Trophoblast cell (in vitro differentiated cells and primary cell): ENCODE measurements around the gene USF2.

Source experiments
- DNase-seq, 2 donors: peaks; one replicate each; pipeline ENCODE4 v3.0.0-alpha.2; 2016
- H2AFZ ChIP-seq: 2 replicates; pipeline ENCODE4 v1.6.1; 2013; ENCODE audit warnings: low read length, moderate library complexity, mild to moderate bottlenecking; ENCODE audit not compliant: insufficient read depth, poor library complexity
- H2AK5ac ChIP-seq: 2 replicates; pipeline ENCODE4 v1.6.1; 2013; ENCODE audit warnings: mild to moderate bottlenecking, low read length
- H2BK120ac ChIP-seq: 2 replicates; pipeline ENCODE4 v1.6.1; 2013; ENCODE audit warnings: low read length, mild to moderate bottlenecking, moderate library complexity; ENCODE audit not compliant: insufficient read depth, poor library complexity
- H2BK12ac ChIP-seq: 2 replicates; pipeline ENCODE4 v1.6.1; 2013; ENCODE audit warnings: mild to moderate bottlenecking, low read length, moderate library complexity
- H2BK5ac ChIP-seq: 2 replicates; pipeline ENCODE4 v1.6.1; 2013; ENCODE audit warnings: low read length, low read depth, moderate library complexity, mild to moderate bottlenecking; ENCODE audit not compliant: poor library complexity
- H3K14ac ChIP-seq: 2 replicates; pipeline ENCODE4 v1.6.1; 2013; ENCODE audit warnings: mild to moderate bottlenecking, low read length
- H3K18ac ChIP-seq: 2 replicates; pipeline ENCODE4 v1.6.1; 2013; ENCODE audit warnings: mild to moderate bottlenecking, low read length
- H3K23ac ChIP-seq: 2 replicates; pipeline ENCODE4 v1.6.1; 2013; ENCODE audit warnings: low read length
- H3K27ac ChIP-seq: 2 replicates; pipeline ENCODE4 v1.5.1; 2013; ENCODE audit warnings: low read depth, mild to moderate bottlenecking, inconsistent platforms, low read length, moderate library complexity
- H3K27me3 ChIP-seq: 2 replicates; pipeline ENCODE4 v1.6.1; 2013; ENCODE audit warnings: inconsistent platforms, mild to moderate bottlenecking, low read length, moderate library complexity; ENCODE audit not compliant: insufficient read depth
- H3K36me3 ChIP-seq, 2 experiments: 1 replicate in 1 of 2; 2 replicates in 1 of 2; pipeline ENCODE4 v1.6.1; 2013; ENCODE audit warnings: low read length in 2 of 2, mild to moderate bottlenecking in 2 of 2, moderate library complexity in 1 of 2; ENCODE audit not compliant: insufficient read depth in 2 of 2, control insufficient read depth in 1 of 2
- H3K4ac ChIP-seq: 2 replicates; pipeline ENCODE4 v1.6.1; 2013; ENCODE audit warnings: low read depth, mild to moderate bottlenecking, low read length, moderate library complexity
- H3K4me1 ChIP-seq, 2 experiments: 1 replicate in 1 of 2; 2 replicates in 1 of 2; pipeline ENCODE4 v1.6.1; 2013; ENCODE audit warnings: low read length in 2 of 2, mild to moderate bottlenecking in 2 of 2, moderate library complexity in 1 of 2; ENCODE audit not compliant: insufficient read depth in 2 of 2, control insufficient read depth in 1 of 2
- H3K4me2 ChIP-seq: 2 replicates; pipeline ENCODE4 v1.6.1; 2013; ENCODE audit warnings: inconsistent platforms, mild to moderate bottlenecking, low read length, moderate library complexity
- H3K4me3 ChIP-seq: 2 replicates; pipeline ENCODE4 v1.5.1; 2013; ENCODE audit warnings: mild to moderate bottlenecking, low read depth, low read length, inconsistent platforms
- H3K79me1 ChIP-seq: one replicate; pipeline ENCODE4 v1.6.1; 2013; ENCODE audit warnings: low read length
- H3K79me2 ChIP-seq: 2 replicates; pipeline ENCODE4 v1.6.1; 2013; ENCODE audit warnings: low read length, mild to moderate bottlenecking; ENCODE audit not compliant: control insufficient read depth, insufficient read depth, poor library complexity
- H3K9ac ChIP-seq: 2 replicates; pipeline ENCODE4 v1.6.1; 2013; ENCODE audit warnings: mild to moderate bottlenecking, low read length
- H3K9me3 ChIP-seq: 2 replicates; pipeline ENCODE4 v1.6.1; 2013; ENCODE audit warnings: low read depth, mild to moderate bottlenecking, control low read depth, inconsistent platforms, low read length; ENCODE audit not compliant: insufficient read depth
- H4K12ac ChIP-seq: 2 replicates; pipeline ENCODE4 v1.6.1; 2013; ENCODE audit warnings: low read depth, mild to moderate bottlenecking, low read length, moderate library complexity
- H4K8ac ChIP-seq: 2 replicates; pipeline ENCODE4 v1.6.1; 2013; ENCODE audit warnings: low read depth, mild to moderate bottlenecking, low read length, moderate library complexity
- H4K91ac ChIP-seq: one replicate; pipeline ENCODE4 v1.6.1; 2013; ENCODE audit warnings: low read depth, mild to moderate bottlenecking, low read length, moderate library complexity
- WGBS: extraction: QIAGEN DNeasy Blood & Tissue Kit; methylation state at CpG from one replicate; pipeline ENCODE4 v1.1.7; 2013; ENCODE audit warnings: missing lambda C conversion rate; ENCODE audit not compliant: insufficient read length, insufficient coverage; ENCODE audit errors: extremely low coverage; 5-methylcytosine and 5-hydroxymethylcytosine counted together

Gene USF2

GRCh38 chr19:35317464-35318043 is 48.8 kb downstream of the USF2 start:
- Histone ChIP-seq H3K18ac (no peak overlapping the region), H3K4me2 (no peak overlapping the region), H4K12ac (no peak overlapping the region), H3K14ac (no peak overlapping the region), H2AFZ (no peak overlapping the region), H2BK12ac (no peak overlapping the region), H3K23ac (no peak overlapping the region), H3K9me3 (no peaks in the 10 kb centered on the region), H3K9ac (no peak overlapping the region), H3K4ac (no peak overlapping the region), H3K27ac (no peak overlapping the region), H3K36me3 (no peaks in the 10 kb centered on the region), H2BK5ac (no peak overlapping the region), H3K79me2 (no peaks in the 10 kb centered on the region), H3K4me1 (peaks cover 0 to 5% of the 10 kb centered on the region in 2 experiments), H4K8ac (no peak overlapping the region), H2AK5ac (no peak overlapping the region), H3K4me3 (no peak overlapping the region), H3K27me3 (no peaks in the 10 kb centered on the region), H2BK120ac (no peak overlapping the region), H3K79me1 (no peaks in the 10 kb centered on the region), H4K91ac (no peak overlapping the region)
- no peak for DNase-seq
- WGBS, result no CpG with 5 or more reads among the region's 7 CpGs

DNA sequence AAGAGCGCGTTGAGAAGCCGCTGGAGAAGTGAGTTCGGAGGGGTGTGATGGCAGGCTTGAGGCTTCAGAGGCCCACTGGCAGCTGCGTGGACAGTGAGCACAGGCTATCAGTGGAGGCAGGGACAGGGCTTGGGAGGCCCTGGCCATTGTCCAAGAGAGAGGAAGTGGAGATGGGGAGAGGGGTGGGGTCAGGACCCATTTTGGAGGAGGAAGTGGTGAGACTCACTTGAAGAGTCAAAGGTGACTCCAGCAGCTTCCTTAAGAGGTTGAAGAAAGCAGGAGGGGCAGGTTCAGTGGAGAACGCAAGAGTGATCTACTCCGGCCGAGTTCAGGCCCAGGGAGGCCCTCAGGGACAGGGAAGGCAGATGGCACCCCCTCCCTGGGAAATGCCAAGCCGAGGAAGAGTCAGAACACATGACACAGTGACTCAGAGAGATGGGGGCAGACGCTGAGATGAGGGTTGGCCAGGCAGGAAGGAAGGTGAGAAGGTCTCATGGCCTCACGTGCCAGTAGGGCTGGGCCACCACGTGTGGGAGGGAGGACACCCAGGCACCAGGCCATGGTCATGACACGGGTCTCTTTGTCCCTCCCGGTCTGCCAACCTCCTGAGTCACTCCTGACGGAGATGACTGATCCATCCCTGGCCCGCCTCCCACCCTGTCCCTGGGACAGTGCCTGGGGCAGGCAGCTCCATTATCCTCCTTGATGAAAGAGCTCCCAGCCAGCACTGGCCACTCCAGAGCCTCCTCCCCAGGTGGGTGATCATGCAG is 50.1 kb downstream of the USF2 start:
- Histone ChIP-seq H3K4me2 (no peak overlapping the region), H3K4me3 (no peak overlapping the region), H4K91ac (no peak overlapping the region), H3K79me1 (no peaks in the 10 kb centered on the region), H2BK12ac (no peak overlapping the region), H2AK5ac (no peak overlapping the region), H3K27me3 (no peaks in the 10 kb centered on the region), H2AFZ (no peak overlapping the region), H3K9me3 (no peaks in the 10 kb centered on the region), H3K79me2 (no peaks in the 10 kb centered on the region), H3K9ac (no peak overlapping the region), H3K4ac (no peak overlapping the region), H2BK5ac (no peak overlapping the region), H4K8ac (no peak overlapping the region), H3K18ac (no peak overlapping the region), H3K27ac (no peak overlapping the region), H3K36me3 (no peaks in the 10 kb centered on the region), H4K12ac (no peak overlapping the region), H3K14ac (no peak overlapping the region), H3K4me1 (peaks cover 0 to 5% of the 10 kb centered on the region in 2 experiments), H3K23ac (no peak overlapping the region), H2BK120ac (no peak overlapping the region)
- peak; percentile 98 to 99 for DNase-seq
- WGBS, result no CpG with 5 or more reads among the region's 16 CpGs

DNA sequence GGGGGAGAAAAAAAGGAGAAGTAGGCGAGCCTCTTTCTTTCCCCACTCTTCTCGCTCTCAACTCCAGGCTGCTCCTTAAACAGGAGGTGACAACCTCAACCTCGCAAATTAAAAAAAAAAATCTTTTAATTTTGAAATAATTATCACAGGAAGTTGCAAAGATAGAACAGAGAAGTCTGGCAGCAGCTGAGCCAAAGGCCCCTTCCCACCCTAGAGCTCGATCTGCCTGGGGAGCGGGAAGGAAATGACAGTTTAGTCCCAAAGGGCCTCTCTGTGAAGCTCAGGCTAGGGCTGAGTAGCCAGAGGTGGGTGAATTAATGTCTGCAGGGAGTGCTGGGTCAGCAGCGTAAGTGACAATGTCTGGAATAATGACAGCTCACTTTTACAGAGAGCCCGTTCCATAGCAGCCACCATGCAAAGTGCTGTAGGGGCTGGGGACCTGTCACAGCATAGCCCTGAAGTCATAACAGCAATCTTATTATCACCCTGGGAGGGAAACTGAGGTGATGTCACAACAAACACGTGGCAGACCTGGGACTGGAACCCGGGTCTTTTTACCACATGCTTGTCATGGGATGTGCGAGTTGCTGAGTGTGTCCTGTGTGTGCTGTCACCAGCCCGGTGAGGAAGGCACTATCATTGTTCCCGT is 51.4 kb downstream of the USF2 start:
- H3K36me3 ChIP-seq, result no peaks in the 10 kb centered on the region
- H4K12ac ChIP-seq, result no peak overlapping the region
- H2AK5ac ChIP-seq, result no peak overlapping the region
- no peak overlapping the region for H4K91ac ChIP-seq
- peak in 1 of 2 donors; percentile 15 for DNase-seq
- no peak overlapping the region for H3K4ac ChIP-seq
- no peak overlapping the region for H3K23ac ChIP-seq
- WGBS, result no CpG with 5 or more reads among the region's 12 CpGs
- no peaks in the 10 kb centered on the region for H3K27me3 ChIP-seq
- H3K18ac ChIP-seq, result no peak overlapping the region
- no peak overlapping the region for H4K8ac ChIP-seq
- no peaks in the 10 kb centered on the region for H3K9me3 ChIP-seq
- no peaks in the 10 kb centered on the region for H3K79me1 ChIP-seq
- H3K79me2 ChIP-seq, result no peaks in the 10 kb centered on the region
- no peak overlapping the region for H3K27ac ChIP-seq
- H2BK12ac ChIP-seq, result no peak overlapping the region
- H3K14ac ChIP-seq, result no peak overlapping the region
- no peak overlapping the region for H3K4me2 ChIP-seq
- H3K4me3 ChIP-seq, result no peak overlapping the region
- peak overlapping the region; percentile 8 for H3K9ac ChIP-seq
- no peak overlapping the region for H2AFZ ChIP-seq
- no peak overlapping the region for H2BK120ac ChIP-seq
- H3K4me1 ChIP-seq, result peaks cover 0 to 5% of the 10 kb centered on the region in 2 experiments
- no peak overlapping the region for H2BK5ac ChIP-seq

- Histone ChIP-seq H4K12ac (no peak overlapping the region), H3K27ac (no peak overlapping the region), H2BK5ac (no peak overlapping the region), H3K4me3 (no peak overlapping the region), H3K4me2 (no peak overlapping the region), H3K9me3 (no peaks in the 10 kb centered on the region), H4K91ac (no peak overlapping the region), H3K9ac (no peak overlapping the region), H2AFZ (no peak overlapping the region), H2AK5ac (no peak overlapping the region), H3K23ac (no peak overlapping the region), H3K79me2 (no peaks in the 10 kb centered on the region), H3K27me3 (no peaks in the 10 kb centered on the region), H3K4ac (no peak overlapping the region), H2BK12ac (no peak overlapping the region), H2BK120ac (no peak overlapping the region), H3K14ac (no peak overlapping the region), H4K8ac (no peak overlapping the region), H3K18ac (no peak overlapping the region), H3K36me3 (no peaks in the 10 kb centered on the region), H3K79me1 (no peaks in the 10 kb centered on the region), H3K4me1 (peaks cover 0 to 5% of the 10 kb centered on the region in 2 experiments)
- no CpG with 5 or more reads among the region's 2 CpGs for WGBS
- no peak for DNase-seq
Measured at GRCh38 chr19:35321291-35321690, 52.5 kb downstream of the USF2 start.
